Measurements from ENCODE around the gene MT1H. TPM values are rescaled to one million over a fixed set of nuclear protein-coding genes. Genes with fewer than 3 reads are reported as not detected.

MT1H gene
- total RNA-seq, 4 donors from 2014 or later: 5.8 to 2,098 (median 30.1) TPM; not detected in 1

DNA sequence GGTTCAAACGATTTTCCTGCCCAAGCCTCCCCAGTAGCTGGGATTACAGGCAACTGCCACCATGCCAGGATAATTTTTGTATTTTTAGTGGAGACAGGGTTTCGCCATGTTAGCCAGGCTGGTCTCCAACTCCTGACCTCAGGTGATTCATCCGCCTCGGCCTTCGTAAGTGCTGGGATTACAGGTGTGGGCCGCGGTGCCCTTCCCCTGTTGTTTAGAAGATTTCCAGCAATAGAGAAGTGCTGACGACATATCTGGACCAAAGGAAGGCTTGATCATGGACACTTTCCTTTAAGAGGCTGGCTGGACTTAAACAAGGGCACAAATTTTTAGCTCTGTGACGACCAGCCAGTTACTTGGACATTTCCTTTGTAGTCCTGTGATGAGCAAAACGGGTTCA, 38.4 kb upstream of the MT1H start:
- H3K9me3 ChIP-seq: no peaks in the 10 kb centered on the region
- H3K27me3 ChIP-seq: peaks cover 0 to 11% of the 10 kb centered on the region in 2 donors
- peaks cover 0 to 17% (median 0%) of the 10 kb centered on the region in 4 donors for H3K4me1 ChIP-seq
- TF ChIP-seq, protein P1, sequence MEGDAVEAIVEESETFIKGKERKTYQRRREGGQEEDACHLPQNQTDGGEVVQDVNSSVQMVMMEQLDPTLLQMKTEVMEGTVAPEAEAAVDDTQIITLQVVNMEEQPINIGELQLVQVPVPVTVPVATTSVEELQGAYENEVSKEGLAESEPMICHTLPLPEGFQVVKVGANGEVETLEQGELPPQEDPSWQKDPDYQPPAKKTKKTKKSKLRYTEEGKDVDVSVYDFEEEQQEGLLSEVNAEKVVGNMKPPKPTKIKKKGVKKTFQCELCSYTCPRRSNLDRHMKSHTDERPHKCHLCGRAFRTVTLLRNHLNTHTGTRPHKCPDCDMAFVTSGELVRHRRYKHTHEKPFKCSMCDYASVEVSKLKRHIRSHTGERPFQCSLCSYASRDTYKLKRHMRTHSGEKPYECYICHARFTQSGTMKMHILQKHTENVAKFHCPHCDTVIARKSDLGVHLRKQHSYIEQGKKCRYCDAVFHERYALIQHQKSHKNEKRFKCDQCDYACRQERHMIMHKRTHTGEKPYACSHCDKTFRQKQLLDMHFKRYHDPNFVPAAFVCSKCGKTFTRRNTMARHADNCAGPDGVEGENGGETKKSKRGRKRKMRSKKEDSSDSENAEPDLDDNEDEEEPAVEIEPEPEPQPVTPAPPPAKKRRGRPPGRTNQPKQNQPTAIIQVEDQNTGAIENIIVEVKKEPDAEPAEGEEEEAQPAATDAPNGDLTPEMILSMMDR (IDR thresholded peaks at IDR 0.05): no peak
- TF ChIP-seq POLR2A (IDR thresholded peaks at IDR 0.05): no peak
- H3K27ac ChIP-seq: no peak overlapping the region
- no peak for DNase-seq
- no peak overlapping the region for H3K4me3 ChIP-seq
- H3K36me3 ChIP-seq: peaks cover 0 to 4% (median 0%) of the 10 kb centered on the region in 3 donors

DNA sequence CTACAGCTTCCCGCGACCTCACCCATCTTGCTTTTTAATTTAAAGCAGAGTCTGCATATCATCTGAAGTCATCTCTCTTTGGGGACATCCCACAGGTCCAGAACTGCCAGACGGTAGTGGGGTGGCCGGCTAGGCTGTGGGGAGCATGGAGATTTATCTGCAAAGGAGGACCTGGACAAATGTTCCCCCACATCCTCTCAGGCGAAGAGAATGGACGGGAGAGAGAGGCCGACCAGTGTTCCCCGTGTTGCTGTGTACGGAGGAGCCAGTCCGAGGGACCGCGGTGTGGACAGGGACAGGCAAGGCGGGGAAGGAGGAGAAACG, 37.8 kb upstream of the MT1H start:
- H3K36me3 ChIP-seq: peaks cover 0 to 1% (median 0%) of the 10 kb centered on the region in 3 donors
- TF ChIP-seq, protein P1 (IDR thresholded peaks at IDR 0.05): no peak
- TF ChIP-seq POLR2A (IDR thresholded peaks at IDR 0.05): no peak
- H3K4me1 ChIP-seq: peaks cover 0 to 17% (median 0%) of the 10 kb centered on the region in 4 donors
- peak overlapping the region in 2 of 4 donors; percentile 52 to 78 for H3K27ac ChIP-seq
- H3K27me3 ChIP-seq: peaks cover 0 to 11% of the 10 kb centered on the region in 2 donors
- H3K4me3 ChIP-seq: peak overlapping the region; percentile 29 to 65 (median 46)
- DNase-seq: no peak
- H3K9me3 ChIP-seq: no peaks in the 10 kb centered on the region

DNA sequence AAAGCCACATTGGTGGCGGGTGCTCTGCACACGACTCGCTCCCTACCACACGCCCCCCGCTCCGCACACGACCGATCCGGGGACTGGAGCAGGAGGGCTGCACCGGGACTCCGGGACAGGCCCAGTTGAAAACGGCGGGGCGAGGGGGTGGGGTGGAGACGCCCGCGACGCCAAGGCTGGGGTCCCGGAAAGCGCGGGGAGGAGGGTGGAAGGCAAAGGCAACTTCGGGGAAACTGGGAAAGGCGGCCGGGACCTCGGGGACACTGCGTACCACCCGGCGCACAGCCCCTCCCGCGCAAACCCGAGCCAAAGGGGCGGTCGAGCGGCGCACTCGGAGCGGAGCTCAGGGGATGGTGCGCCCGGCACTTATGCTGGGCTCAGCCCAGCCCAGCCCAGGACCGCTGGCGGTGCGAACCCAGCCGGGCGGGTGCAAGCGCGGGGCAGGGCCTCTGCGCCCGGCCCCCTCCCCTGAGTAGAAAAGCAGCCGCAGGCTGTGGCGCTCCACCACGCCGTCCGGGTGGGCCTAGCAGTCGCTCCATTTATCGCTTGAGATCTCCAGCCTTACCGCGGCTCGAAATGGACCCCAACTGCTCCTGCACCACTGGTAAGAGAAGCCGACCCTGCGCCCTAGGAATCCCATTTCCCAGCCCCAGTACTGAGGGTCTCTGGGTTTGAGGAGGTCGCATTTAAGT, 37.3 kb upstream of the MT1H start, which contains the start of gene MT1M:
Gene MT1M (plus strand): TSS at position 504 of the 692 bp plus-strand sequence. CDS start 73 bp downstream, at position 577.
- no peaks in the 10 kb centered on the region for H3K9me3 ChIP-seq
- DNase-seq: peak in 1 of 3 donors; percentile 86
- peaks cover 0 to 11% of the 10 kb centered on the region in 2 donors for H3K27me3 ChIP-seq
- peak within 1 kb of the TSS; percentile 29 to 65 (median 46) for H3K4me3 ChIP-seq
- H3K4me1 ChIP-seq: peaks cover 0 to 17% (median 0%) of the 10 kb centered on the region in 4 donors
- TF ChIP-seq POLR2A (IDR thresholded peaks at IDR 0.05): no peak
- TF ChIP-seq, protein P1 (IDR thresholded peaks at IDR 0.05): no peak
- peak within 1 kb of the TSS; percentile 25 to 78 (median 44) for H3K27ac ChIP-seq
- no peaks in the 10 kb centered on the region for H3K36me3 ChIP-seq

GRCh38 chr16:56632848-56633365, 36.7 kb upstream of the MT1H start:
- peaks cover 0 to 11% of the 10 kb centered on the region in 2 donors for H3K27me3 ChIP-seq
- H3K27ac ChIP-seq: peak overlapping the region in 3 of 4 donors; percentile 25 to 78 (median 37)
- H3K4me1 ChIP-seq: peaks cover 0 to 19% (median 0%) of the 10 kb centered on the region in 4 donors
- TF ChIP-seq POLR2A (IDR thresholded peaks at IDR 0.05): no peak
- TF ChIP-seq, protein P1 (IDR thresholded peaks at IDR 0.05): no peak
- H3K36me3 ChIP-seq: no peaks in the 10 kb centered on the region
- no peaks in the 10 kb centered on the region for H3K9me3 ChIP-seq
- DNase-seq: no peak
- H3K4me3 ChIP-seq: peak overlapping the region; percentile 29 to 65 (median 46)

GRCh38 chr16:56633535-56633934, 36.1 kb upstream of the MT1H start:
- TF ChIP-seq POLR2A (IDR thresholded peaks at IDR 0.05): no peak
- TF ChIP-seq, protein P1 (IDR thresholded peaks at IDR 0.05): no peak
- Histone ChIP-seq H3K4me1 (peaks cover 0 to 25% (median 0%) of the 10 kb centered on the region in 4 donors), H3K27me3 (peaks cover 0 to 11% of the 10 kb centered on the region in 2 donors), H3K27ac (no peak overlapping the region), H3K4me3 (peak overlapping the region in 1 of 4 donors; percentile 63), H3K9me3 (no peaks in the 10 kb centered on the region), H3K36me3 (no peaks in the 10 kb centered on the region)
- no peak for DNase-seq

All from Peyer's patch (tissue), 4 donors.